ENCODE data around the gene RTN4IP1.

GRCh38 chr6:106600329-106600728, 29.0 kb downstream of the RTN4IP1 start:
- TF ChIP-seq CTCF (IDR thresholded peaks at IDR 0.05; ENCODE audit: low read length): no peak
- no peak for TF ChIP-seq EZH2 (IDR thresholded peaks at IDR 0.05; ENCODE audit: borderline replicate concordance, low read length)
